ENCODE data around the gene ARID3A.
A peak's percentile ranks its signal among the peaks of the same experiment; 100 is the strongest.

The ARID3A gene

DNA sequence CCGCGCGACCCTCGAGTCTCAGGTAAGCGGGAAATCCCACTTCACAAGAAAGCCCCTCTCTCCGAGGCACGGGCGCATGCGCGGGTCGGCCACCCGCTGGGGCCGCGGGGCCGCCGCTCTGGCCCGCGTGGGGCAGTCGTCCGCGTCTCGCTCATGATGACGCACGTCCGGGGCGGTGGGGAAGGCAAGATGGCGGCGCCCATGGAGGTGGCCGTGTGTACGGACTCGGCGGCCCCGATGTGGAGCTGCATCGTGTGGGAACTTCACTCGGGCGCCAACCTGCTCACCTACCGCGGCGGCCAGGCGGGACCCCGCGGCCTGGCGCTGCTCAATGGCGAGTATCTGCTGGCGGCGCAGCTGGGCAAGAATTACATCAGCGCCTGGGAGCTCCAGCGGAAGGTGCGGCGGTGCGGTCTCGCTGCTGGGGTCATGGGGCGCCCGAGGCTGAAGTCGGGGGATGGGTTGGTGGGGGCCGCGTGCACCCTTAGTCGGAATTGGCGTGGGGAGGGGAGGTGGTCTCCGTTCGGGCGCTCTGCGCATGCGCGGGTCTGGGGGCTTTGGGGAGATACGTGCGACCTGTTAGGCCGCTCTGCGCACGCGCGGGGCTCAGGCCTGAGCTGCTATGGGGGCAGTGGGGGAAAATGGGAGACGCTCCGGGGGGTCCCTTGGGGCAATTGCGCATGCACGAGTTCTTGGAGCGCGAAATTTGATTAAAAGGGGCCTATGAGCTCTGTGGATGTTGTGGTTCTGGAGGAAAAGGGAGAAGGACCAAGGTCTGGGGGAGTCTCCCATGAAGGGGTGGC lies 58.5 kb downstream of the ARID3A start, which contains the start of gene WDR18:
TSS of gene WDR18 (plus strand) at position 181 of the 803 bp plus-strand sequence. CDS start at position 190, 9 bp downstream.
- peak; percentile 83 to 89 (median 86) for DNase-seq (ENCODE audit: low read depth in 2 of 3, low spot score in 1 of 3)

GRCh38 chr19:986083-986482 lies 60.2 kb downstream of the ARID3A start:
- DNase-seq (ENCODE audit: low read depth in 2 of 3, low spot score in 1 of 3): no peak

DNA sequence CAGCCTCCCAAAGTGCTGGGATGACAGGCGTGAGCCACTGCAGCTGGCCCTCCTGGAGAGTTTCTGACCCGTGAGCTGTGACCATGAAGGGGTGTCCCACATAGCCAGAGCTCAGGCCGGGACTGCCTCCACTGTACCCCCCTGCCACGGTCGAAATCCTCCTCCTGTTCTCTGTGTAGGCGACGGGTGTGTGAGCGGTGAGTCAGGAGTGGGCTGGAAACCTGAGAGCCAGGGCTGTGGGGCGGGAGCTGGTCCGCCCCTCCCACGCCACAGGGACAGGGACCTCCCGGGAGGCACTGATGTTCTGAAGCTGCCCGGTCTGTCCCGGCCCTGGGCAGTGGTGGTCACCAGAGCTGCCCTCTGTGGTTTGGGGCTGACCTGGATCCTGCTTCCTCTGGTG lies 62.2 kb downstream of the ARID3A start:
- no peak for DNase-seq (ENCODE audit: low read depth in 2 of 3, low spot score in 1 of 3)

DNA sequence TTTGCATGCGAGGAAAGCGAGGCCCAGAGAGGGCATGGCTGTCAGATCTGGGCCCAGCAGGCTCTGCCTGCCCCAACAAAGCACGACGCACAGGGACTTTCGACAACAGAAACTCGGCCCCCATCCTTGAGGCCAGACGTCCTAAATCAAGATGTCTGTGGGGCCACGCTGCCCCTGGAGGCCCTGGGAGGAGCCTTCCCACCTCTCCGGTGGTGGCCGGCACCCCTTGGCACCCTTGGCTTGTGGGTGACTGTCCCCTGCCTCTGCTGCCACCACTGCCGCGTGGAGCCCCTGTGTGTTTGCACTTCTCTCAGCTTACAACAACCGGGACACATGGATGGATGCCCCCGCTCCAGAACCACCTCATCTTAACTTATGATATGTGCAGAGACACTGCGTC lies 62.7 kb downstream of the ARID3A start:
- DNase-seq (ENCODE audit: low read depth in 2 of 3, low spot score in 1 of 3): no peak

DNA sequence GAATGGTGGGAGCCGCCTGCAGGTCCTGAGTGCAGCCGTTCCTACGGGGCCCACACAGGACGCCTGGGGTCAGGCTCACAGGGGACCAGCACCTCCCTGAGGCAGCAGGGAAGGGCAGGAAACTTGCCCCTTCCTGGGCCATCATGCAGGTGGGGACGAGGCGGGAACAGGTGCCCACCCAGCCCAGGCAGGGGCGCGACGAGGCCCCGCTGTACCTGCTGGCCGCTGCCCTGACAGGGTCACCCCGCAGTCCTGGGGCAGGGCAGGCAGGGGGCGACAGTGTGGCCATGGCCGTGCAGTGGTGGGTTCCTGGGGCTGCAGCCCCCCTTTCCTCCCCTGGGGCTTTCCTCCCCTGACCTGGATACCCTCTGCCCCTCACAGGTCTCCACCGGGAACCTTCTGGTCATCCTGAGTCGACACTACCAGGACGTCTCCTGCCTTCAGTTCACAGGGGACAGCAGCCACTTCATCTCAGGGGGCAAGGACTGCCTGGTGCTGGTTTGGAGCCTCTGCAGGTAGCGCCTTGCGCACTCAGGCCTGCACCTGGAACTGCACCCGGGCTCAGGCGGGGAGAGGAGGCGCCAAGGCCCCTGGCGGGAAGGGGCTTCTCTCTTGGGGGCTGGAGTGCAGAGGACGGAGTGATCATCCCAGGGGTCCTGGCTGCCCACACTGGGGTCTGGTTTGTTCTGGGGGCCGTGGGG lies 63.7 kb downstream of the ARID3A start:
- no peak for DNase-seq (ENCODE audit: low read depth in 2 of 3, low spot score in 1 of 3)

GRCh38 chr19:990119-990571 lies 64.3 kb downstream of the ARID3A start:
- DNase-seq (ENCODE audit: low read depth in 2 of 3, low spot score in 1 of 3): no peak

GRCh38 chr19:990746-991145 lies 64.9 kb downstream of the ARID3A start:
- no peak for DNase-seq (ENCODE audit: low read depth in 2 of 3, low spot score in 1 of 3)

- DNase-seq (ENCODE audit: low read depth in 2 of 3, low spot score in 1 of 3): peak; percentile 60 to 81 (median 71)
Measured at GRCh38 chr19:991174-991931, 65.5 kb downstream of the ARID3A start.

DNA sequence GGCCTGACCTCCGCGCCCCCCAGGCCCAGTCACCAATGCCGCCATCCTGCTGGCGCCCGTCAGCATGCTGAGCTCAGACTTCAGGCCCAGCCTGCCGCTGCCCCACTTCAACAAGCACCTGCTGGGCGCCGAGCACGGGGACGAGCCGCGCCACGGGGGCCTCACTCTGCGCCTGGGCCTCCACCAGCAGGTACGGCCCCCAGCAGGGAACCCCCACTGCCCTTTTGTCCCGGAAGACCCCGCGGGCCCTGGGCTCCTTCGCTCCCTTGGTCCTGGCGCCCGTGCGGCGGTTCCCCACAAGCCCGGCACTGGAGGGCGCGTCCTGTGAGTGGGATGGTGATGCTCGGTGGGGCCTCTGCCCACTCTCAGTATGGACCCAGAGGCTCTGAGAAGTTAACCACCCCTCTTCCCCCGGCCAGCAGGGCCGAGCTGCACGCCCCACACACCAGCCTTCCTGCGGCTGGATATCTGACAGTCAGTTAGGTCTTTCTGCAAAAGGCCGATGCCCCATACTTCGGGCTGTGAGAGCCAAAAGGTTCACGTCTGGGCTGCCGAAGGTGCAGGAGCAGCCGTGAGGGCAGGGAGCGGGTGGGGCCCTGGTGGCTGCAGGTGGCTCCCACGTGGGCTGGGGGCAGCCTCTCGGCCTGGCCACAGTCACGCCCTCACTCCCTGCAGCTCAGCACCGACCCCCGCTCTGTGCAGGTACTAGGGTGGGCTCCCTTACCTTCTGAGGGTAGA lies 66.3 kb downstream of the ARID3A start:
- no peak for DNase-seq (ENCODE audit: low read depth in 2 of 3, low spot score in 1 of 3)

- no peak for DNase-seq (ENCODE audit: low read depth in 2 of 3, low spot score in 1 of 3)
Measured at GRCh38 chr19:992670-993055, 66.8 kb downstream of the ARID3A start.

DNA sequence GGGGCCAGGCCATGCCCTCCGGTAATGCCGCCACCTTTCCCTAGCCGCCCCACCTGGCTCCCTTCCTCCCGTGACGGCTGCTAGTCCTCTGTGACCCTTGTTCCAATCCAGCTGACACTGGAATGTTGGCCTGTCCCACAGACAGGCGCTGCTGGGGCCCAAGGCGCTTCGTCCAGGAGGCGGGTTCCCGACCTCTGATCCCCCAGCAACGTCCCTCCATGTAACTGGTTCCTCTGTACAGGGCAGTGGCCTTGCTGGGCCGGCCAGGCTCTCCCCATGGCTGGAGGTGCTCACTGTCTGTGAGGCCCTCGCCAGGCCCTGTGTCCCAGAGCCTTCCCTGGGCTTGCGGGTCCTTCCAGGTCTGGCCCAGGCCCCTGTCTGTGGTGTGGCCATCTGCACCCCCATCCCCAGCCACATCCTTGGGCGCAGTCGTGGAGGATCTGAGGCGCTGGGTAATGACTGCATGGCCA lies 67.6 kb downstream of the ARID3A start:
- DNase-seq (ENCODE audit: low read depth in 2 of 3, low spot score in 1 of 3): no peak

DNA sequence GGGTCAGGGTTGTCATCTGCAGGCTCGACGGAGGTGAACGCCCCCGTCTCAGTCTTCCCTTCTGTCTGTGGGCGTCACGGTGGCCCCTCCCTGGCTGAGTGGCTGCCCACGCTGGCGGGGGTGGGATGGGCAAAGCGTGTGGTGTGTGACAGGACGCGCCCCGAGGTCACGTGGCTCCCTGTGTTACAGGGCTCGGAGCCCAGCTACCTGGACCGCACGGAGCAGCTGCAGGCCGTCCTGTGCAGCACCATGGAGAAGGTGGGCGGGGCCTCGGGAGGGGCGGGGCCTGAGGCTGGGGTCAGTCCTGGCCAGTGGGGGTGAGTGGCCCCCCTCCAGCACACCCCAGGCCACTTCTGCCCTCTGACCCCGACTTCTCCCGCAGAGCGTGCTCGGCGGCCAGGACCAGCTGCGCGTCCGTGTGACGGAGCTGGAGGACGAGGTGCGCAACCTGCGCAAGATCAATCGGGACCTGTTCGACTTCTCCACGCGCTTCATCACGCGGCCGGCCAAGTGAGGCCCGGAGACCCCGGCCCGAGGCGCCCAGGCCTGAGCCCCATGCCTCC lies 68.1 kb downstream of the ARID3A start:
- no peak for DNase-seq (ENCODE audit: low read depth in 2 of 3, low spot score in 1 of 3)

- DNase-seq (ENCODE audit: low read depth in 2 of 3, low spot score in 1 of 3): no peak
Measured at GRCh38 chr19:994516-994915, 68.7 kb downstream of the ARID3A start.

DNA sequence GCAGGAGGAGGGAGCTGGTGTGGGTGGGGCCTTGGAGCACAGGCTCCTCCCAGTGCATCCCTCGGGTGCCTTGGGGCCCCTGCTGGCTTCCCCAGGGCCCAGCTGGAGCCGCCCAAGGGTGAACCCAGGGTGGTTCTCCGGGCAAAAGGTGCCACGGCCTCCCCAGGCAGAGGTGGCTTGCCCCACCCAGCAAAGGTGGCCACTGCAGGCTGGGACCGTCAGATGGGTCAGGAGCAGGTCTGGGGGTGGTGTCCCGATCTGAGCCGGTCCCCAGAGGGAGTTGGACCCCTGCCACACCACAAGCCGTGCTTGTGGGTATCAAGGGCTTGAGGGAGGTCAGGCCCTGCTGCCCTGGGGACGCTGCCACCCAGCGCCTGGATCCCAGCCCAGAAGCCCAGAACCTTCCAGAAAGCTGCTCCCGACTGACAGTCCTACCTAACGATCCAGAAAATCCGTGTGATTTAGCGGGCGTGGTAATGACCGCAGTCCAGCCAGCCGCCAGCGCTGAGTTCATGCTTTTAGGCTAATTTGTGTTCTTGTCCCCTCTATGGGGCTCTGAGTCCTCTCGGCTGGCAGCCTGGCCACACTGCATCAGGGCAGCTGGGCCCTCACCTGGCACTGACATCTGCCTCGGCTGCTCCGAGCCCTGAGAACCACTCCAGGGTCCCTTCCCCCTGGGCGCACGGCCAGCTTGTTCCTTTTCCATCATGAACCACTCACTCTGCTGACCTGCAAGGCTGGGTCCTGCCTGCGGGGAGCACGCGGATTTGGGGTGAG lies 69.4 kb downstream of the ARID3A start:
- DNase-seq (ENCODE audit: low read depth in 2 of 3, low spot score in 1 of 3): no peak

GRCh38 chr19:996051-996838 lies 70.4 kb downstream of the ARID3A start:
- peak in 2 of 3 donors; percentile 45 to 50 for DNase-seq (ENCODE audit: low read depth in 2 of 3, low spot score in 1 of 3)

- no peak for DNase-seq (ENCODE audit: low read depth in 2 of 3, low spot score in 1 of 3)
Measured at GRCh38 chr19:998064-998463, 72.2 kb downstream of the ARID3A start.

GRCh38 chr19:999379-999719 lies 73.5 kb downstream of the ARID3A start:
- DNase-seq (ENCODE audit: low read depth in 2 of 3, low spot score in 1 of 3): no peak

DNA sequence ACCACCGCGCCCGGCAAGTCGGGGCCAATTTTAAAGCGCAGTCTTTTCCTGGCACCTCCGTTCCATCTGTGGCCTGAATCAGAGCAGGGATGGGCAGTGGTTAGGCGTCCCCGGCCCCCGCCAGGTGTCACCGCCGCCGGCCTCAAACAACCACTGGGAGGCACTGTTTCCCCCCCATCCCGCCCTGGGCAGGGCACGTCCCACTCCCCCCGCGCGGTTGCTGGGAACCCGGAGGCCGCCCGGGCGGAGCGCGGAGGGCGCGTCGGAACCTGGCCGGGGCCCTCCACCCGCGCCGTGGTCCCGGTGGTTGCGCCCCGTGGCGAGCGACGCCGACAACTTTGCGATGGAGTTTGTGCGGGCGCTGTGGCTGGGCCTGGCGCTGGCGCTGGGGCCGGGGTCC lies 74.3 kb downstream of the ARID3A start, which contains the start of gene GRIN3B:
TSS of gene GRIN3B (plus strand) at position 325 of the 400 bp plus-strand sequence. CDS start at position 344, 19 bp downstream.
- peak; percentile 63 to 70 (median 65) for DNase-seq (ENCODE audit: low read depth in 2 of 3, low spot score in 1 of 3)
